Measurements from ENCODE around the gene TMTC2. TPM values are rescaled to one million over a fixed set of nuclear protein-coding genes. Genes with fewer than 3 reads are reported as not detected.

The TMTC2 gene
- polyA plus RNA-seq, 3 donors = 32.3 to 33.5 (median 33.5) TPM

GRCh38 chr12:83128540-83128939 is 441.8 kb downstream of the TMTC2 start:
- no peak for DNase-seq

GRCh38 chr12:83130178-83130577 is 443.5 kb downstream of the TMTC2 start:
- no peak for DNase-seq

- no peak for DNase-seq
These were observed 445.7 kb downstream of the TMTC2 start for GRCh38 chr12:83132360-83132759.

GRCh38 chr12:83136411-83136810 is 449.7 kb downstream of the TMTC2 start:
- no peak for DNase-seq

GRCh38 chr12:83140135-83140534 is 453.4 kb downstream of the TMTC2 start:
- no peak for DNase-seq

- no peak for DNase-seq
These were observed 454.8 kb downstream of the TMTC2 start for GRCh38 chr12:83141460-83141994.

- no peak for DNase-seq
These were observed 456.2 kb downstream of the TMTC2 start for GRCh38 chr12:83142914-83143313.

GRCh38 chr12:83143950-83144349 is 457.2 kb downstream of the TMTC2 start:
- DNase-seq = no peak

- no peak for DNase-seq
These were observed 458.7 kb downstream of the TMTC2 start for GRCh38 chr12:83145325-83145840.

- no peak for DNase-seq
These were observed 460.6 kb downstream of the TMTC2 start for GRCh38 chr12:83147341-83147740.

- no peak for DNase-seq
These were observed 463.3 kb downstream of the TMTC2 start for GRCh38 chr12:83149987-83150386.

- no peak for DNase-seq
These were observed 463.9 kb downstream of the TMTC2 start for GRCh38 chr12:83150465-83151189.

GRCh38 chr12:83153177-83153576 is 466.5 kb downstream of the TMTC2 start:
- no peak for DNase-seq

GRCh38 chr12:83156815-83157214 is 470.1 kb downstream of the TMTC2 start:
- DNase-seq = no peak

- no peak for DNase-seq
These were observed 470.9 kb downstream of the TMTC2 start for GRCh38 chr12:83157604-83158003.

GRCh38 chr12:83158613-83159207 is 472.0 kb downstream of the TMTC2 start:
- no peak for DNase-seq

GRCh38 chr12:83161456-83161855 is 474.8 kb downstream of the TMTC2 start:
- DNase-seq = no peak

GRCh38 chr12:83168751-83169150 is 482.0 kb downstream of the TMTC2 start:
- DNase-seq = no peak

GRCh38 chr12:83172441-83172840 is 485.7 kb downstream of the TMTC2 start:
- no peak for DNase-seq

GRCh38 chr12:83172866-83173649 is 486.4 kb downstream of the TMTC2 start:
- no peak for DNase-seq

- DNase-seq = no peak
These were observed 493.3 kb downstream of the TMTC2 start for GRCh38 chr12:83179999-83180398.

- DNase-seq = no peak
These were observed 494.4 kb downstream of the TMTC2 start for GRCh38 chr12:83181074-83181473.
